GM19035 (cell line): ENCODE measurements around the gene CYB561D2.
"Not testable (repeated sequence)": the region's sequence is repeated elsewhere in the genome, so short reads cannot be mapped to it uniquely, and the experiment has no call there.

Experiments used
- ATAC-seq: cut with Tn5 transposase; IDR thresholded peaks from one replicate; pipeline ENCODE4 v1.9.1; 2021; ENCODE audit not compliant: unreplicated experiment

The CYB561D2 gene, protein sequence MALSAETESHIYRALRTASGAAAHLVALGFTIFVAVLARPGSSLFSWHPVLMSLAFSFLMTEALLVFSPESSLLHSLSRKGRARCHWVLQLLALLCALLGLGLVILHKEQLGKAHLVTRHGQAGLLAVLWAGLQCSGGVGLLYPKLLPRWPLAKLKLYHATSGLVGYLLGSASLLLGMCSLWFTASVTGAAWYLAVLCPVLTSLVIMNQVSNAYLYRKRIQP

DNA sequence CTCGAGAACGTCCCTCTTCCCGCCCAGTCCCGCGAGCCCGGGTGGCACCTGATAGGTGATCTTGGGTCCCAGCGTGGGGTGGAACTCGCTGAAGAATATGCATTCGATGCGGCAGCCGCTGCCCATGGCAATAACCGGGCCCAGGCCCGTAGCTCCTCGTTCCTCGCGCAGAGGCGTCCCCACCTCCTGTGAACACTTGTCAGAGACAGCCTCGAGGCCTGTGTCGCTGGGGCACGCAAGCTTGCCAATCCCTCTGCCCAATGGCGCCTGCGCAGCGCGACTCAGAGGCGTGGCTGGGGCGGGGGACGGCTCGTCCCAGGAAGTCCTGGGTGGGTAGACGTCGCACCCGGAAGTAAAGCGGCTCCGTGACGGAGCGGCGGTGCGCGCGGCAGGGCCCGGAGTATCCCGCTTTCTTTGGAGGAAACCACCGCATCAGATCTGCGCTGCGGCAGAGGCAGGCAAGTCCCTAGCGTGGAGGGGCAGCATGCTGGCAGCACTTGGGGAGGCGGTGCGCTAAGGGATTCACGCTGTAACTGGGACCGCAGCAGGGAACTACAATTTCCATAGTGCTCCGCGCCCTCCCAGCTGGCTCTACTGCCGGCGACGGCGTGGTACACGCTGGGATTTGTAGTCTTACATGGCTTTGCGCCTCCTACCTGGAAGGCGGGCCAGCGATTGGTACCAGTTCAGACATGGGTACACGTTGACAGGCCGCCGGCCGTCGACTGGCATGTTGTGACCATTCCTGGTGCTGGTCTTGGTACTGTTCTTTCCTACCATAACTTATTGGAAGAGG is at the start of gene CYB561D2, which contains the start of gene NPRL2:
Gene CYB561D2 (plus strand): TSS at position 336 of the 796 bp plus-strand sequence. CDS start 572 bp downstream, outside the sequence.
Gene NPRL2 (minus strand): TSS at position 249 of the 796 bp plus-strand sequence. CDS start 123 bp downstream, at position 126.
- ATAC-seq, result peak; percentile 80

DNA sequence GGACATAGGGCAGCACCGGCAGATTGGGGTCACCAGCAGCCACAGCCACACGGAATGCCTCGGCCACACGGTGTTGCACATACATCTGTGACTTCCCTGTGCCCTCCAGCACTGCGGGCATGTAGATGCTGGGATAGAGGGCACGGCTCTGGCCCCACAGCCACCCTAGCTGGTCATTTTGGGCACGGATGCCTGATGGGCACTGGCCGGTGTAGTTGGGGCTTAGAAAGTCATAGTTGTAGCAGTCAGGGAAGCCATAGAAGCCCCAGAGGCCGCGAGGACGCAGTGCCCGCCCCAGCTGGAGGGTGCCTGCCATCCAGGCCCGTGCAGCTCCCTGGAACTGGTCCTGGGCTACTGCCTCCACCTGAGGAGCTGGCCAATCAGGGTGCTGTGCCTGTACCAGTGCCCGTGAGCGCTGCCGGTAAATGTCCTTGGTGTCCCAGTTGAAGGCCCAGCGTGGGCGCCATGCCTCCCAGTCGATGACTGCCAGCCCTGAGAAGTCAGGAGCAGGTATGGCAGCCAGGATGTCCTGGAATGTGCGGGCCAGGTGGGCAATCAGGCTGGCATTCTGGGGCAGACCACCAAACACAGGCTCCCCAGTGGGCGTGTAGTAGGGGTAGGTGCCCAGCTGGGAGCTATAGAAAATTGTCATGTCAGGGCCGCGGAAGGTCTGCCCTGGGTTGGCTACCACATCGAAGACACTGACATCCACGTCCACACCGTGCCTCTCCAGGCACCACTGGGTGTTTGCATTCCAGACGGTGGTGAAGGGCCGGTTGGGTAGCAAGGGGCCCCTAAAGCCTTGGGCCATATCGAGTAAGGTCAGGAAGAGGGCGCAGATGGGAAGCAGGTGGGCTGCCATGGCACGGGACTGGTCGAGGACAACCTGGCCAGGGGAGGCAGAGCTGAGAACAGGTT is 48.3 kb upstream of the CYB561D2 start:
- no peak for ATAC-seq

DNA sequence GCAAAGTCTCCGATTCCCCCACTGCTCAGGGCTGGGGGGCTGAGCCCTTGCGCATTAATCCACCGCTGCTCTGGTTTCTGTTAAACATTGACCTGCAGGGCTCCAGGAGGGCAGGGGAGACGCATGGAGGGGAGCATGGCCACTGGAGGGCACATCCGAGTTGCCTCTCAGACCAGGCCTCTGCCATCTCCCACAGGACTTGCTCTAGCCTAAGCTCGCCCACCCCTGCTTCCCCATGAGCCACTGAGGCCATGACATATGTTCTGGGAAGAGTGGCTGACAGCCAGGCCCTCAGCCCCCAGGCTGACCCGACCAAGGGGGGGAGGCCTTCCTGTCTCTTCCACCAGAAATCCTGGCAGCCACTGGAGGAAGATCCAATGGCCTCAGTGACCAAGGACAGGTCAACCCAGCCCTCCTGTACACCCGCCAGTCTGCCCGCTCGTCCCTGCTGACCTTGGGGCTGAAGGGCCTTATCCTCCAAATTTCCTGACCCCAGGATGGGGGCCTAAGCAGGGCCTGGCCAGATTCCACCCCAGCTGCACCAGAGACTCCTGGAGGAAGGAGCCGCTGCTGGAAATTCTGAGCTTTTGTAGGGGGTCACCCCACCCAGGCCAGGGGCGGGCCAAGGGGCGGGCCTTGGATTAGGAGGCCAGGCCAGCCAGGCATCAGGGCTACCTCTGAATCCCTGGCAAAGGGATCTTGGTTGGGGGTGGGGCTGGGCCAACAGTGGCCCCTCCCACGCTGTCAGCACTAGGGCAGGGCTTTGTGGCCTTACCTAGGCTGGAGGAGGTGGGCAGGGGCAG is 47.4 kb upstream of the CYB561D2 start, which contains the start of gene HYAL1:
Gene HYAL1 (minus strand): TSS at position 562 of the 803 bp plus-strand sequence. CDS start 618 bp downstream, outside the sequence.
- ATAC-seq, result no peak

DNA sequence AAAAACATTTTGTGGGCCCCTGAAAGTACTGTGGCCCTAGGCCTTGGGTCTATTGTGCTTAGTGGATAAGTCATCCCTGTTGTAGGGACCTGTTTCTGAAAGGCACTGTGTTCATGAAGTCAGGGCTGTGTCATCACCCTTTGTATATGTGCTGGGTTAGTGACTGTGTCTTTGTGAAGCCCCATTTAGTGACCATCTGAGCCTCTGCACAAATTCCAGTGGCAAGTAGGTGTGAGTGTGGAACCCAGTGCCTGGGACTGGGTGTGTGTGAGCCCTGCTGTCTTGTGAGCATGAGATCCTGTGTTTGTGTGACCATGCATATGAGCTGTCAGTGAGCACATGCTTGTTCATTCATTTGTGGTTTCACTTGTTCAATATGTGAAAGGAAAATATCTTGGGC is 46.1 kb upstream of the CYB561D2 start:
- no peak for ATAC-seq

DNA sequence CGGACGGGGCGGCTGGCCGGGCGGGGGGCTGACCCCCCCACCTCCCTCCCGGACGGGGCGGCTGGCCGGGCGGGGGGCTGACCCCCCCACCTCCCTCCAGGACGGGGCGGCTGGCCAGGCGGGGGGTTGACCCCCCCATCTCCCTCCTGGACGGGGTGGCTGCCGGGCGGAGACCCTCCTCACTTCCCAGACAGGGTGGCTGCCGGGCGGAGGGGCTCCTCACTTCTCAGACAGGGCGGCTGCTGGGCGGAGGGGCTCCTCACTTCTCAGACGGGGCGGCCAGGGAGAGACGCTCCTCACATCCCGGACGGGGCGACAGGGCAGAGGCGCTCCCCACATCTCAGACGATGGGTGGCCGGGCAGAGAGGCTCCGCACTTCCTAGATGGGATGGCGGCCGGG is 38.6 kb upstream of the CYB561D2 start:
- not testable (repeated sequence) for ATAC-seq

DNA sequence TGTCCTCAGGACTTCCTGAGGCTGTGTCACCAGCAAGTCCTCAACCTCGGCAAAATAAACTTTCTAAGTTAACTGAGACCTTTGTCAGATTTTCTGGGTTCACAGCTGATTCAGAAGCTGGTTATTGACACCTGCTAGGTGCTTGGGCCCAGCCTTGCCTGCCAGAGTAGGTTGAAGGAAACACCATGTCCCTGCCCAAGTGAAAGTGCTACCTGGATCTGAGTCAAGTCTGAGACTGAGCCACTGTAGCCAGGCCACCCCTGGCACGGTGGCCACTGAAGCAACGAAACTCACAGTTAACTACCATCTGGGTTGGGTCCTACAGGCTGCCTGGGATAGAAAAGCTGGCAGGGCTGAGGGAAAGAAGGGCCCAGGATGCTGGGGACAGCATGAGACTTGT is 36.3 kb upstream of the CYB561D2 start:
- ATAC-seq, result no peak

DNA sequence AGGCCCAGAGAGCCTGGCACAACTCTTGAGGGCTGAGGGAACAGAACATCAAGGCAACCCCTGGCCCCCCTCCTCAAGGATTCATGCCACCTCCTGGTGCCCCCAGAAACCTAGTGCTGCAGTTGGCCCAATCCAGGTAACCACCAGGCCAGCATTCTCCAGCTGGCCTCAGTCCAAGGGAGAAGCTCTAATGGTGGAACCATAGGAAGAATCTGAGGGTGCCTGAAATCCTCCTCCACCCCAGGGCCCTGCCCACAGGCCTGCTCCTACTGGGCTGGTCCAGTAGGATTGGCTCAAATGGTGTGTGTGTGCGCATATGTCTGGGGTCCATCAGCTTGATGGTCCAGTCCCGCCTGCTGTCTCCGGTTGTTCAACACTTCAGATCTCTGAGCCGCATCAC is 35.8 kb upstream of the CYB561D2 start:
- no peak for ATAC-seq

DNA sequence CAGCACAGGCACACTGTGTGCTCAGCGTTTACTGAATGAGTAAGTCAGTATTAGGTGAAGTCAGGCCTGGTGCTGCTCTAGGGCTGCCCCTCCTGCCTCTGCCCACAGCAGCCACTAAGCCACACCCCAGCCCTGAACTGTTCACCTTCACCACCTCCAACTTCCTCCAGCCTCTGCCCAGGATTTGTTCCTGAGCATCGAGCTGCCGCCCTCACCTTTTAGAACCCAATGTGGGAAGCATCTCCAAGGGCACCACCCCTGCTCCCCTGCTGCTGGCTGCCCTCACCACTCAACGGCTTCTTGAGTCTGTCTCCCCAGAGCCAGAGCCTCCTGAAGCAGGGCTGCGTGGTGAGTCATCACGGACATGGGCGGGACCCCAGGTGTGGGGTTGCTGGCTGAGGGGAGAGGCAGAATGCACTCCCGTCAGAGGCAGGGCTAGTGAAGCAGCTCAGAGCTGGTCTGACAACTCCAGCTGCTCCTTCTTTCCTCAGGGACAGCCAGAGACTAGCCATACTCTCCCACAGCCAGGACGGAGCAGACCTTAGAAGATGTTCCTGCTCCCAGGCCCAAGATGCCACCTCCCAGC is 33.9 kb upstream of the CYB561D2 start:
- ATAC-seq, result no peak

DNA sequence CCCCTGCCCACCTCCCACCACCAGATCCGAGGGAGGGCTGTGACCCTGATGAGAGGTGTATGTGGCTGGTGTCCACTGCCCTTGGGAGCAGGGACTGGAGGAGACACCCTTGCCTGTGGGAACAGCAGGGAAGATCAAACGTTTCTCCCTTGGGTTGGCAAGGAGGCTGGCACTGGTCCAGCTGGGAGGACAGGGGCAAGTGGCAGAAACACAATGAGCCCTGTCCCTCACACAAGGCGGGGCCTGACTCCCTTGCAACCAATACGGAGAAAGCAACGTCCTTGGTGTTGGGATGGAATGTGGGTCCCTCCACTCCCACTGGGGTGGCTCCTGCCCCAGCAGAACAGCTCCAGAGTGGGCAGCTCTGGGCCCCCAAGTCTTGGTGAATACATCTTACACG is 33.4 kb upstream of the CYB561D2 start:
- no peak for ATAC-seq

DNA sequence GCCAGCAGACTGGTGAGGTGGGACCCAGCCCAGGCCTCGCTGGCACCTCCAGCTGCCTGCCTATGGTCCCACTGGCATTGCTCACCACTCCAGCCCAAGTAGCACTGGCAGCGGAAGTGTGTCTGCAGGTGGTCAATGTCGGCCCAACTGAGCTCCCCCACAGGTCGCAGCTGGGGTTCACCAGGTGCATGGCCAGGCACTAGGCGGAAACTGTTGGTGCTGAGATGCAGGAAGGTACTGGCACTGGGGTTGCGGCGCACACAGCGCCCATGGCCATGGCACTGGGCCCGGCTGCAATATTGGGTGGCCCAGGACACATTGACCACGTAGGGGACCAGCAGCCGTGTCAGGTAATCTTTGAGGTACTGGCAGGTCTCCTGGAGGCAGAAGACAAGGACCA is 32.5 kb upstream of the CYB561D2 start:
- ATAC-seq, result no peak

DNA sequence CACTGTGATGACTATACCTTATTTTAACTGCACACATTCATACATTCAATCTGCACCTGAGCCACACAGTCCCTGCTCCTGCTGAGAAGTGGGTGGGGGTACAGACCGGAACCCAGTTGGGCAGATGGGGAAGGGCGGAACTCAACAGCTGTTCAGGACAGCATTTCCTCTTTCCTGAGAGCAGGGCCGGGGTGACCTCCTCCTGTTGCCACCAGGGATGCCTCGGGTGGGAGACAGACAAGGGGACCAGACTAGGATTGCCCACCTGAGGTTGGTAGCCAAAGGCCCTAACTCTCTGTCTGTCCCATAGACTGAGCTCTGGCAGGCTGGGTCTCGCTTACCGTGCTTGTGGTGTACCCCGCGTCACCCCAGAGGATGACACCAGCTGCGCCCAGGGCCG is 32.0 kb upstream of the CYB561D2 start:
- ATAC-seq, result no peak

DNA sequence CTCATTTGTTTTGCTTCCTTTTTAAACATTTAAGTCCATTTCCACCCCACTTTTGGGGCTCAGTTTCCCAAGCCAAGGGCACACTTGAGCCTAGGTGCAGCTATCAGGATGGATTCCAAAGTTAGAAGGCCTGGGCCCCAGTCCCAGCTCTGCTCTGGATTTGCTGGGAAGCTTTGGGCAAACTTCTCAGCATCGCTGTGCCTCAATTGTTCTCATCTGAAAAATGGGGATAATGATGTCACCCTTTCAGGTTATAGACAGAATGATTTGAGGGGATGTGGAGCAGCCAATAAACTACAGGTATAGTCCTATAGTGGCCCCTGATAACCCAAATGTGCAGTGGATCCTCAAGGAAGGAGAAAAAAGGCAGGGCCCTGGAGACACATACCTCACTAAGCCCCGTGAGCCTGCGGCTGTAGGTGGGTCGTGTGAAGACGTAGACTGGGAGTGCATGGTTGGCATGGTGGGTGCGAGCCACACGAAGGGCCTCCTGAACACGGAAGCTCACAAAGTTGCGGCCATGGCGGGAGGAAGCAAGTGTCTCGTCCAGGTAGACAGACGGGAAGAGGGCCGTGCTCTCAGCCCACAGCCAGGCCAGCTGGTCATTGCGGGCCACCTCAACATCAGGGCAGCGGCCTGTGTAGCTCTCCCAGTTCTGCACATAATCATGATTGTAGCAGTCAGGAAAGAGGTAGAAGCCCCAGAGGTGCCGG is 31.3 kb upstream of the CYB561D2 start:
- ATAC-seq, result no peak

DNA sequence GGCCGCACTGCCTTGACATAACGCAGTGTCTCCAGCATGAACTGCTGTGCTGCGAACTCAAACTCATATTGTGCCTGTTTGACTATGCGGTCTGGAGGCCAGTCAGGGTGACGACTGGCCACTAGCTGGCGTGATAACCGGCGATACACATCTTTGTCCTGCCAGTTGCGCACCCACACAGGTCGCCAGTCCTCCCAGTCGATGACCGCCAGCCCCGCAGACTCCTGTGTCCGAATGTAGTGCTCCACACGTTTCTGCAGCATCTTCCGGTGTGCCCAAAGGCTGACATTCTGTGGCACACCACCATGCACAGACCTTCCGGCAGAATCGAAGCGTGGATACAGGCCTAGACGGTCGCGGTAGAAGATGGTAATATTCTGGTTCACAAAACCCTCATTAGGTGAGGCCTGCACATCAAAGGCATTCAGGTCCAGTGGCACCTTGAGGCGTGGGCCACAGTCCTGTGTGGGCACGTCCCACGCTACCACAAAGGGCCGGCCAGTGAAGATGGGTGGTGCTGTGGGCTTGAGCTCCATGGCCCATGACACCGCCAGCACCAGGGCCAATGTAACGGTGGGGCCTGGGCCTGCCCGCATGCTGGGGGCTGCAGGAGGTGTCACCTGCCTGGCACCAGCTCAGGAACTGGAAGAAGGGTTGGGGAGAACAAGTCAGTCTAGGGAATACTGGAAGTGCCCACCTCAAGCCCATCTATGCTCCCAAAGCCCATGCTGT is 30.6 kb upstream of the CYB561D2 start:
- no peak for ATAC-seq

DNA sequence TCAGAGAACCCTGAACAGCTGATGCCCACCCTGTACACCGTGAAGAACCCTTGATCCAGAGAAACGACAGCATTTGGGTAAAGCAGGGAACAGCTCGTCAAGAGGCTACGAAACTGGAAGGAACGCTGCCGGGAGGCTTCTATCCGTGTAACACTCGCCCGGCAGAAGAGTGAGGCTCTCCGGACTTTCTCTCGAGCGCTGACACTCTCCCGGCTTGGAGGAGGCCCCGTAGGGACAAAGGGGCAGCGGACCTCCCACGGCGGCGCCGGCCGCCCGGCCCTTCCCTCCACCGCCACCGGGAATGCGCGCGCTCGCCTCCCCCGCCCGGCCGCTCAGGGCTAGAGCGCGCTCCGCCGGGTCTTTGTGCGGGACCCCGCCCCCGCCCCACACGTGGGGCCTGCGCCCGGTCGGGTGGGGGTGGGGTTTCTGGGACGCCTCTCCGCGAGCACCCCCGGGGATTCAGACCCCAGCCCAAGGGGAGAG is 29.8 kb upstream of the CYB561D2 start:
- ATAC-seq, result peak; percentile 54

DNA sequence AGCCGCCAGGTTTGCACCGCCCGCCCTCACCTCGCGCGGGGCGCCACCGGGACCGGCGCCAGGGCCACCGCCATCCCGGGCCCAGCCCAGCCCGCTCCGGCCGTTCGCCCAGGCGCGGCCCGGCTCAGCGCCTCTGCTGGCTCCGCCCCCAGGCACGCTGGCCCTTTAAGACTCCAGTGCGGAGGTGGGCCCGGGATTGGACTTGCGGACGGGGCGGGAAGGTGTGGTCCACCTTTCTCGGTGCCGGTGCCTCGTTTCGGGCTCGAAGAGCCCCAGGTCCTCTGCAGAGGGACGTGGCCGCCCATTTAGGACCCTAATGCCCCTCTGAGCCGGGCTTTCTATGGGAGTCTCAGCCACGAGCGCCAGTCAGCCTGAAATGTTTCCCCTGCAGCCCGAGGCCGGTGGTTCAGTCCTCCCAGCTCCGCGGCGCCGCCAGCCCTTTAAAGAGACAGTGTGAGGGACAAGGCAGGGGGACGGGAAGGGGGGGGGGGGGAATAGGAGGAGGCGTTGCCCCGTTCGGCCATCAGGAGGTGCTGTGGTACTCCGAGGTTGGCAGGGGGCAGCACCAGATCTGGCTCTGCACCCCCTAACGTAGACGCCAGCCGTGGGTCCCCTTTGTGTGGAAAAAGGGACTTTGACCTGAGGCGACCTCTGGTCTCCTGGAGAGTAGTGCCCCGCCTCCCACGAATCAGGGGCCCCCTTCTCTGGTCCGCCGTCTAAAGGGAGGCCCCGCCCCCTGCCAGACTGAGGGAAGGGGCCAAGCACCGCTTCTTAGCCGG is 29.1 kb upstream of the CYB561D2 start:
- ATAC-seq, result peak; percentile 83

DNA sequence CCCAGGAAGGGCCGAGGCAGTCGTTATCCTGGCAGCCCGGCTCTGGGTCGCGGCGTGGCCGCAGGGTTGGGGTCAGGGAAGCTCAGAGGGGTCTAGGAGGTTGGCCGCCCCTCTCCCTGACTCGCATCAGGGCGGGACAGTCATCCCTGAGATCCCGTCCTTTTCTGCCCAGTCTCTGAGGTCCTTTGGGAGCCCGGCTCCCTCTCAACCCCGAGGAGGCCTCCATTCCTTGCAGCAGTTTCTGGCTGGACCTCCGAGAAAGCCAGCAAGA is 28.6 kb upstream of the CYB561D2 start:
- ATAC-seq, result no peak

DNA sequence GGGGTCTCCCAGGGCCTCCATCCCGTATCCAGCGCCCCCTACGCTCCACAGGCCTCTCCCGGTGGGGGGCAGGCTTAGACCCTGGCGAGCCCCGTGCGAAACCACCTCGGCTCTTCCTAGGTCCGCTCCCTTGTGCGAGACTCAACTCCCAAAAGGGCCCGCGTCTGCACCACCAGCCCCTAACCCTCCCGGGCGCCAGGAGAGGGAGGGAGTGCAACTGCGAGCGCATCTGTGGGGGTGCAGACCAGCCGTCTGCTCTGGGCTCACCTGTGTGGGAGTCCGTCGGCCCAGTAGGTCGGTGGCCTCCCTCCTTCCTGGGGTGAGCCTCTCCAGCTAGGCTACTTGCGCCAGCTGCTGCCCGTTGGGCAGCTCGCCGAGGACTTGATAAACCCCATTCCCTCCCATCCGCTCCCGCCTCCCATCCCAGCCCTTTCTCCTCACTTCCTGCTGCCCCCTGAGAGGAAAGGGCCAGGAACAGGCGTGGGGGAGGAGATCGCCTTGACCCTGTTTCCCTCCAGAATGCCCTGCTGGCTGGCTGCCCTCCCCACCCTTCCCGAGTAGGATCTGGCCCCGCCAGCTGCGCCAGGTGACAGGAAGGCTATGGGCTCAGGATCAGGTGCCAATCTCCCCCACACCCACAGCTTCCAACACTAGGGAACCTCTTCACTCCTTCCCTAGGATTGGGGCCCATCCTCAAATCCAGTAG is 28.1 kb upstream of the CYB561D2 start, which contains the start of gene HYAL2:
Gene HYAL2 (minus strand): TSS at position 360 of the 706 bp plus-strand sequence. CDS start 2,256 bp downstream, outside the sequence.
- no peak for ATAC-seq
